ENCODE data around the gene IFNGR2. TPM values are rescaled to one million over a fixed set of nuclear protein-coding genes. Genes with fewer than 3 reads are reported as not detected.
A peak's percentile ranks its signal among the peaks of the same experiment; 100 is the strongest.

IFNGR2 gene
- polyA plus RNA-seq, 1 of the 3 experiments (the other 2 are of a cell fraction): 92.4 TPM

- peak overlapping the region; percentile 80 for H2AFZ ChIP-seq (ENCODE audit: low read depth)
- peaks cover 43% of the 10 kb centered on the region for H3F3A ChIP-seq (replicated peaks; ENCODE audit: insufficient read depth)
- H3K4me1 ChIP-seq (ENCODE audit: control insufficient read depth in 1 of 2, insufficient read depth in 2 of 2, low read depth in 1 of 2, low read length in 1 of 2): peaks cover 0 to 15% of the 10 kb centered on the region in 2 experiments; a peak in 2 of 4 replicates
- H3K36me3 ChIP-seq (replicated peaks in 1 of 2; ENCODE audit: control insufficient read depth in 1 of 2, insufficient read depth in 2 of 2, low read length in 1 of 2): no peaks in the 10 kb centered on the region
- ChIA-PET CTCF (interaction anchor here (1.4 to 1.6 kb wide), 3 partner anchors 18 to 199 kb away, joined by 4 to 6 read pairs (median 5); no protein-coding TSS in a partner anchor), POLR2A (no interaction called here)
- no peaks in the 10 kb centered on the region for H3K27me3 ChIP-seq (ENCODE audit: insufficient read depth)
- peak overlapping the region in 1 of 2 experiments; percentile 91; a peak in 2 of 4 replicates for H3K27ac ChIP-seq (ENCODE audit: low read depth in 2 of 2, low read length in 1 of 2)
- no peaks in the 10 kb centered on the region for H3K9me2 ChIP-seq
- 44% methylated on average over 6 of the region's 6 CpGs for WGBS (ENCODE audit: low lambda C conversion rate)
- peak overlapping the region; percentile 52; the same call in 1 of the 2 replicates for H3K9ac ChIP-seq
- no peak overlapping the region; a peak in 1 of 4 replicates for H3K4me3 ChIP-seq (ENCODE audit: low read depth in 2 of 2, low read length in 1 of 2)
- H3K9me3 ChIP-seq: no peaks in the 10 kb centered on the region
- peak overlapping the region; percentile 63; the same call in 1 of the 2 replicates for H3K4me2 ChIP-seq
- no peaks in the 10 kb centered on the region for H3K79me2 ChIP-seq (ENCODE audit: insufficient read depth)
- DNase-seq: no peak
- H4K20me1 ChIP-seq (ENCODE audit: insufficient read depth): no peaks in the 10 kb centered on the region
- TF ChIP-seq RFX5 (IDR thresholded peaks at IDR 0.05; ENCODE audit: low read length): no peak
- no peak for TF ChIP-seq POLR2AphosphoS5 (IDR thresholded peaks at IDR 0.05; ENCODE audit: low read depth, low read length)
- no peak for TF ChIP-seq CTCF (IDR thresholded peaks at IDR 0.05)
- TF ChIP-seq SMC3 (IDR thresholded peaks at IDR 0.05; ENCODE audit: low read depth, low read length): no peak
- TF ChIP-seq RCOR1 (IDR thresholded peaks at IDR 0.05; ENCODE audit: low read length): no peak
- TF ChIP-seq NFIC (IDR thresholded peaks at IDR 0.05; ENCODE audit: borderline replicate concordance): peak; percentile 33; the same call in 1 of the 2 replicates
These were observed 6.8 kb upstream of the IFNGR2 start for GRCh38 chr21:33396436-33396835.

- Histone ChIP-seq H3K27me3 (ENCODE audit: insufficient read depth) (no peaks in the 10 kb centered on the region), H3K27ac (ENCODE audit: low read depth in 2 of 2, low read length in 1 of 2) (peak overlapping the region in 1 of 2 experiments; percentile 91; a peak in 3 of 4 replicates), H2AFZ (ENCODE audit: low read depth) (peak overlapping the region; percentile 80; the same call in 1 of the 2 replicates), H3K36me3 (replicated peaks in 1 of 2; ENCODE audit: control insufficient read depth in 1 of 2, insufficient read depth in 2 of 2, low read length in 1 of 2) (no peaks in the 10 kb centered on the region), H3K9ac (peak overlapping the region; percentile 52; the same call in 1 of the 2 replicates), H3K9me2 (no peaks in the 10 kb centered on the region), H3K4me3 (ENCODE audit: low read depth in 2 of 2, low read length in 1 of 2) (no peak overlapping the region), H3F3A (replicated peaks; ENCODE audit: insufficient read depth) (peaks cover 48% of the 10 kb centered on the region), H4K20me1 (ENCODE audit: insufficient read depth) (no peaks in the 10 kb centered on the region), H3K79me2 (ENCODE audit: insufficient read depth) (no peaks in the 10 kb centered on the region), H3K4me2 (peak overlapping the region; percentile 41; the same call in 1 of the 2 replicates), H3K4me1 (ENCODE audit: control insufficient read depth in 1 of 2, insufficient read depth in 2 of 2, low read depth in 1 of 2, low read length in 1 of 2) (peaks cover 0 to 15% of the 10 kb centered on the region in 2 experiments; a peak in 2 of 4 replicates), H3K9me3 (no peaks in the 10 kb centered on the region)
- TF ChIP-seq PBX3 (IDR thresholded peaks at IDR 0.05): no peak
- TF ChIP-seq ELF1 (IDR thresholded peaks at IDR 0.05): no peak
- TF ChIP-seq MXI1 (IDR thresholded peaks at IDR 0.05; ENCODE audit: low read depth, low read length): no peak
- TF ChIP-seq USF1 (IDR thresholded peaks at IDR 0.05; ENCODE audit: borderline replicate concordance, low read depth): no peak
- no peak for TF ChIP-seq USF2 (IDR thresholded peaks at IDR 0.05; ENCODE audit: borderline replicate concordance, low read depth, low read length)
- TF ChIP-seq JUND (IDR thresholded peaks at IDR 0.05): no peak
- TF ChIP-seq RXRA (IDR thresholded peaks at IDR 0.05; ENCODE audit: borderline replicate concordance, low read depth): no peak
- TF ChIP-seq FOSL2 (IDR thresholded peaks at IDR 0.05; ENCODE audit: borderline replicate concordance, low read depth): no peak
- no peak for TF ChIP-seq FOXM1 (IDR thresholded peaks at IDR 0.05; ENCODE audit: low read depth)
- no peak for TF ChIP-seq YY1 (IDR thresholded peaks at IDR 0.05; ENCODE audit: low read depth)
- no peak for TF ChIP-seq SMC3 (IDR thresholded peaks at IDR 0.05; ENCODE audit: low read depth, low read length)
- TF ChIP-seq TEAD4 (IDR thresholded peaks at IDR 0.05; ENCODE audit: borderline replicate concordance, insufficient read depth): no peak
- TF ChIP-seq MAX (IDR thresholded peaks at IDR 0.05; ENCODE audit: low read depth): no peak
- no peak for TF ChIP-seq EZH2phosphoT487 (IDR thresholded peaks at IDR 0.05; ENCODE audit: borderline replicate concordance, low read depth)
- no peak for TF ChIP-seq GABPA (IDR thresholded peaks at IDR 0.05; ENCODE audit: low read depth)
- no peak for TF ChIP-seq TAF1 (IDR thresholded peaks at IDR 0.05; ENCODE audit: borderline replicate concordance, low read depth, low read length)
- TF ChIP-seq RCOR1 (IDR thresholded peaks at IDR 0.05; ENCODE audit: low read length): no peak
- no peak for TF ChIP-seq NRF1 (IDR thresholded peaks at IDR 0.05; ENCODE audit: low read depth, low read length)
- TF ChIP-seq GATA2 (CRISPR knock-in tag; IDR thresholded peaks at IDR 0.05): no peak
- no peak for TF ChIP-seq CHD2 (IDR thresholded peaks at IDR 0.05; ENCODE audit: low read length, partially characterized antibody)
- 64% methylated on average over 5 of the region's 5 CpGs for WGBS (ENCODE audit: low lambda C conversion rate)
- ChIA-PET POLR2A (no interaction called here), CTCF (interaction anchor here (1.4 to 1.6 kb wide), 3 partner anchors 18 to 200 kb away, joined by 4 to 6 read pairs (median 5); no protein-coding TSS in a partner anchor)
- DNase-seq: no peak
These were observed 6.3 kb upstream of the IFNGR2 start for GRCh38 chr21:33396951-33397350.
